ENCODE results near the gene SDK1.
"Not testable (repeated sequence)": the region's sequence is repeated elsewhere in the genome, so short reads cannot be mapped to it uniquely, and the experiment has no call there.

The SDK1 gene

DNA sequence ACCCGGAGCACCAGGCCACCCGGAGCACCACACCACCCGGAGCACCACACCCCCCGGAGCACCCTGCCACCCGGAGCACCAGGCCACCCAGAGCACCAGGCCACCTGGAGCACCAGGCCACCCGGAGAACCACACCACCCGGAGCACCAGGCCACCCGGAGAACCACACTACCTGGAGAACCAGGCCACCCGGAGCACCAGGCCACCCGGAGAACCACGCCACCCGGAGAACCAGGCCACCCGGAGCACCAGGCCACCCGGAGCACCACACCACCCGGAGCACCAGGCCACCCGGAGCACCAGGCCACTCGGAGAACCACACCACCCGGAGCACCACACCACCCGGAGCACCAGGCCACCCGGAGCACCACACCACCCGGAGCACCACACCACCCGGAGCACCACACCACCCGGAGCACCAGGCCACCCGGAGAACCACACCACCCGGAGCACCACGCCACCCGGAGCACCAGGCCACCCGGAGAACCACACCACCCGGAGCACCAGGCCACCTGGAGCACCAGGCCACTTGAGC, 916.1 kb downstream of the SDK1 start:
- not testable (repeated sequence) for DNase-seq

DNA sequence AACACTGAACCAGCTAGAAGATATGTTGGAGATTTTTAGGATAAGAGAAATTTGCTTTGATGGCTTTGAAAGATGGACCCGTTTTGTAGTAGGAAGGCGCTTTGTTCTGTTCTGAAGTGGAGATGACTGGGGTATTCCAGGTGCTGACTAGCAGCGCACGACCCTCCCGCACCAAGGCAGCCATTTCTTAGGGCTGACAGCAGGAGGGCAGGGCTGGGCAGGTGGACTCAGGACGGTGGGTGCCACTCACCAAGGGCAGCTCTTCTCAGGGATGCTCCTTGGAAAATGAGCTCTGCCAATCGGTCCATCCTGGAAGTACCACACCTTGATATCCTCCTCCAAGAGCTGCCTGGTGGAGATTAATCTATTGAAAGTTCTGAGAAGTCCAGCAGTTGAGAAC, 917.4 kb downstream of the SDK1 start:
- DNase-seq: no peak

GRCh38 chr7:4220011-4220410, 919.0 kb downstream of the SDK1 start:
- DNase-seq: no peak

- DNase-seq: no peak
Observed at GRCh38 chr7:4221043-4221442, 920.0 kb downstream of the SDK1 start.

DNA sequence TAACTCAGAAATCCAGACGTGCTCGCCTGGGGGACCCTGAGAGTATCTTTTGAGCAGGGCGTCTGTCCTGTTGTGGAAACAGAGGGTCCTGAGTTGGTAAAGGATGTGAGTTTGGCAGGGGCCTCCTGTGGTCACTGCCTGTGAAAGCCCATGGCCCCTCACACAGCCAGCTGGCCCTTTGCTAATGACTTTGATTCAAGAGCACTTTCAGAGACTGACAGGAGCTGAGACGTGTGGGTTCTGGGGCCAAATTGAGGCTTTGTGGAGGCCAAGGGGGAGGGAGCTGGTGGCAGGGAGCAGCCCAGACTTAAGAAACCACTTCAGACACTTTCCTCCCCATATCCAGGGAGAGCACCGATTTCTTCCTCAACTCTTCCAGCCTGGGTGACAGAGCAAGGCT, 921.6 kb downstream of the SDK1 start:
- no peak for DNase-seq

- DNase-seq: no peak
Observed at GRCh38 chr7:4225361-4225771, 924.3 kb downstream of the SDK1 start.

DNA sequence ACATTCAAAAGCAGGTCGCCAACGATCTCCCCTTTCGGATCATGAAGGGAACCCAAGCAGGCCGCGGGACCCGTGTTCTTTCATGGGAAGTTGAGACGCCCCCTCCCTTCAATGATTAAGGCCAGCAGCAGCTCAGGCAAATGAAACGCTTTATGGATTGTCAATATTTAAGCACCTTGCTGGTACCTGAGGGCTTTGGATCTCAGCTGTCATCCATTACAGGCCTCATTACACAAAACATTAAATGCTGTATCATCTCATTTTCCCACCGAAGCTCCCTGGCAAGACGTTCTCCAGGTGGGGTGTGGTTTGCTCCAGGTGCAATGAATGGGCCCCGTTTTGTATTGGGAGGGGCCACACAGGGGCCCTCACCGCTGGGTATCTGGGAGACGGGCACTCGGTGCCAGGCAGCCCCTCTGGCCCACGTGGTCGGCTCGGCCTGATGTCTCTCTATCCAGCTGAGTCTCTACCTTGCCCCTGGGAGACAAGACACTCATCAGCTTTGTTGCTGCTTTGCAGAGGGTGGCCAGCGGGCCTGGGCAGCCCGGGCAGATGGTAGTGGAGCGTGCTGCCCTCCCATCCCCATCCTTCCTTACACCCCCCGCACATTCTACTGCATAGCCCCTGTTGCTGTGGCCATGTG, 925.0 kb downstream of the SDK1 start:
- no peak for DNase-seq

DNA sequence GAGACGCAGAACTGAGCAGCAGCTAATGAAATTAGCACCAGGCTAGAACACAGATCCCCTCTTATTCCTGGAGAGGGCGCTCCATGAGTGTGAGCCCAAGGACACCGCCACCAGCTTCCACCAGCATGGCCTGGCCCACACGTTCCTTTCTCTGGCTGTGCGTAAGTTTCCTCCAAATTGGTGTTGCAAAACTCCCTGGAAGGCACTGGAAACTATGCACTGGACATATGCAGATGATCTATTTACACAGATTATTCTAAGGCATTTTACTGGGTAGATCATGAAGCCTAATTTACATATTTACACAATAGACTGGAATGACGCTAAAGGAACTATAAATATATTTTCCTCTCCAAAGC, 925.5 kb downstream of the SDK1 start:
- DNase-seq: no peak

DNA sequence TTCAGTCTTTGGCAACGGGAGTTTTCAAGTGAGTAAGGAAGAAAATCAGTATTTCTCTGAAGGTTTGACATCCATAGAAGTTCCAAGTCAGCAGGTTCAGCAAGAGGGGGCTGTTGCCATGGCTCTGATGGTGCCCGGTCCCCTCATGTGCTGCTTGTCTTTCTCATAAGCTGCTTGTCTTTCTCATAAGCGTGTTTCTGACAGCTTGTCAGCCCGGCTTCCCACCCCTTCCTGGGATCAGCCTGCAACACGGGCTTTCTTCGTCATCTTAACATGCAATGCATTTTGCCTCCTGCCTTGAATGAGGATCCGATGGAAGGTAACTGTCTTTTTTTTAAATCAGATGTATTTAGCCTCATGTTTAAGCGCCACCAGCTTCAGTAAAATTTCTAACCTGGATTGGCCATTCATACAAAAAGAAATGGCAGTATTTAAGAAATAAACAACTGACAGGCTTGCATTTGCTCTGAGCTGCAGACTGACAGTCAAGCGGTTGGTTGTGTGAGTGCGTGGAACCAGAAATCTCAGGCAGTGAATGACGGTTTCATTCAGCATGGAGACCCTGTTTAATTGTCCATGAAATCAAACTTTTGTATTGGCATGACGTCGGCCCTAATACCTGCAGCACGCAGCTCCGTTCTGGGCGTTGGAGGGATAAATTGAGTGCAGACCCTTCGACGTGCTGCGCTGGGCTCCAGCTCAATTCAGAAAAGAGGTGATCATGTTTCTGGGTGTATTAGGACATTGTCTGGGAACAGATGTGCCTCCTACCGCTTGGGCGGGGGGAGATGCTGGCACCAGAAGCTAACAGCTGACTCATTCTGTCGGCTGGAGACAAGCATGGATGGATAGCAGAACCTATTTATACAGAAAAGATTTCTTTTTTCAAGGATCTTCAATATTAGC, 926.3 kb downstream of the SDK1 start:
- no peak for DNase-seq

DNA sequence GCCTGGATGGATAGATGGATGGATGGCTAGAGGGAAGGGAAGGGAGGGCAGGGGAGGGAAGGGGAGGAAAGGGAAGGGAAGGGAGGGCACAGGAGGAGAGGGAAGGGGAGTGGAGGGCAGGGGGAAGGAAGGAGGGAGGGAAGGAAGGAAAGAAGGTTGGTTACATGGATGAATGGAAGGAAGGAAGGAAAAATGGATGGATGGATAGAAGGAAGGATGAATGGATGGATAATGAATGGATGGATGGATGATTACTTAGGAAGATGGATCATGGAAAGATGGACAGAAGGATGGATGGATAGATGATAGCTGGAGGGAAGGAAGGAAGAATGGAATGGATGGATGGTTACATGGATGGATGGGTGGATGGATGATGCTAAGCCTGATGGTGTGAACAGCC, 929.3 kb downstream of the SDK1 start:
- no peak for DNase-seq

GRCh38 chr7:4233146-4233545, 932.1 kb downstream of the SDK1 start:
- no peak for DNase-seq

DNA sequence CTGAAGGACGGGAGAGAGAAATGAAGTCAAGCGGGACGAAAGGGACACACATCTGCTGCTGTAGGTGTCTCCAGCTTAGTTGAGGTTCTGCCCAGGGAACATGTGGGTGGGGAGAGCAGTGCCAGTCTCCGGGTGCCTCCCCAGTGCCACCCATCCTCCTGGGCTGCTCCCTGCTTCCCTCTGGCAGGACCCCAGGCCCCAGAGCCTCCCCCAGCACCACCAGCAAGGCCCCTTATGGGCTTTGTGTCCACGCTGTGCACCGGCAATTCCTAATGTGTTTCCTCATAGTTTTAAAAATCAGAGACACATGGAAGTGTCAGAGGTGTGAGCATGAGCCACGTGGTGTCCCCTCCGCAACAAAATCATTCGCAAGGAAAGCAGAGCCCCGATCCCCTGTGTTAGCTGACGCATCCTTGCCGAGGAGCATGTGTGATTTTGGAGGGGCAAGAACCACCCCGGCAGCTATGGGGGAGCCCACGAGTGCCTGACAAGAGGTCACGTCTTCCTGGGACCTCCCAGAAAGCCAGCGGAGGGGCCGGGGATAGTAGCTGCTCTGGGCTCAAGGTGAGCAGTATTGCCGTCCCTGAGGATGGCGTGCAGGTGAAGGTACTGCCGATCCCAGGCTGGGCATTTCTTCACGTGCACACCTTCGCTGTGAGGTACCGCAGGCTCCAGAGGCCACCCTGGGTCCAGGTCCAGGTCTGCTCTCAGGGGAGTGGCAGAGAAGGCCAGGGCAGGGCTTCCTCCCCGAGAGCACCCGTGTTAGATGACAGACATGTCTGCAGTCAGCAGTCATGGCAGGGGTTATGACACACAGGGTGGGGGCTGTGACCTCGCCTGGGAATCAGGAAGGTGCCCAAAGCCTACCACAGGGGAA, 932.8 kb downstream of the SDK1 start:
- no peak for DNase-seq

DNA sequence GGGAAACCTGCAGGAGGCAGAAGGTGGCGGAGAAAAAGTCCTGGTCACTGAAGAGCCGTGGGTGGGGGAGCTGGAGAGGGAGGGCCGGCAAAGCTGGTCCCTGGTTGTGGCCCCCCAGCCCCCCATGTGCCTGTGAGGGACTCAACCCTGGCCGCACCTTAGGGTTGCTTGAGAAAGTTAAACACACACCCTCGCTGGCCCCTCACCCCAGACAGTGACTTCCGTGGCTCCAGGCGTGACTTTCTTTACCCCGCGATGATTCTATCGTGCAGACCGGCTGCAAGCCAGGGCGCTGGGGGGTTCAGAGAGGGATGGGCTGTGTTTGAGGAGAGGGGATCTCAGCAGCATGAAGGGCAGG, 933.4 kb downstream of the SDK1 start:
- no peak for DNase-seq

GRCh38 chr7:4234886-4235285, 933.8 kb downstream of the SDK1 start:
- DNase-seq: no peak

DNA sequence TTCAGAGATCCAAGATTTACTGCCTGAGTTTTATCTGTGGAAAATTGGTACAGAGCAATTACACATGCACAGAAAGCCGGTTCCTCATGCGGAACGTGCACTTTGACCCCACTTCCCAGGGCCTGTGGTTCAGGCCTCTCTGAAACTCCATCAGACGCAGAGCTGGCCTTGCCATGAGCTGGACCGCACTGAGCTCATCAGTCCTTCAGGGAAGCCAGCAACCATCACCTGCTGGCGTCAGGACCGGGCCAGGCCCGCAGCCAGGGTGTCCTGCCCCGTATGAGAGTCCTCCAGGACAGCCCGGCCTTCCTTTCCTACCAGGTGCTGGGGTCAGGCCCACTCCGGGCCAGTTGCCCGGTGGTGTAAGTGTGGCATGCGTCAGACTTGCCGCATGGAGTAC, 934.5 kb downstream of the SDK1 start:
- DNase-seq: no peak

GRCh38 chr7:4236389-4236788, 935.3 kb downstream of the SDK1 start:
- no peak for DNase-seq

DNA sequence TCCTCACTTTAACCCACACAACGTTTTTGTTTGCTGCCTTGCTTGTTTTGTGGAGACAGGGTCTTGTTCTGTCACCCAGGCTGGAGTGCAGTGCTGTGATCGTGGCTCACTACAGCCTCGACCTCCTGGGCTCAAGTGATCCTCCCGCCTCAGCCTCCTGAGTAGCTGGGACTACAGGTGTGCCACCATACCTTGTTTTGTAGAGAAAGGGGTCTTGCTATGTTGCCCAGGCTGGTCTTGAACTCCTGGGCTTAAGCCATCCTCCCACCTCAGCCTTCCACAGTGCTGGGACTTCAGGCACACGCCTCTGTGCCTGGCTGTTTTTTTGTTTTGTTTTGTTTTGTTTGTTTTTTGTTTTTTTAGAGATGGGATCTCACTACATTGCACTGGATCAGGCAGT, 935.8 kb downstream of the SDK1 start:
- DNase-seq: not testable (repeated sequence)

GRCh38 chr7:4237296-4238235, 936.5 kb downstream of the SDK1 start:
- DNase-seq: no peak

GRCh38 chr7:4238861-4239260, 937.8 kb downstream of the SDK1 start:
- DNase-seq: no peak

DNA sequence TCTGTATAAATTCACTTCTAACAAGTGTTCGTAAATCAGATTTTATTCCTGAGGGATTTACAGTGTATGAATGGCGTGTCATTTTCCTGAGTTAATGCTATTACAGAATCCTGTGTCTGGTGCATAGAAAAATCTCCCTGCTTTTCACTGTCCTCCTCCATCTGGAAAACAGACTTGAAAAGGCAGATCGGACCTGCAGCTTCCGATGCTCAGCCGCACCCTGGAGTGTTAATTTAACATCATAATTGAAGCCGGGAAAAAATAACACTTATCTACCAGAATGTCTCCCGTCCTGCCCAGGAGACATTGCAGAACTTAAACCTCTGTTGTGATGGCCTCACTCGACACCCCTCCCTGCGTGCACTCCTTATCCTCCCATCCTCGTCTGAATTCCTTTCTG, 939.0 kb downstream of the SDK1 start:
- DNase-seq: no peak

GRCh38 chr7:4240520-4241303, 939.7 kb downstream of the SDK1 start:
- DNase-seq: no peak

DNA sequence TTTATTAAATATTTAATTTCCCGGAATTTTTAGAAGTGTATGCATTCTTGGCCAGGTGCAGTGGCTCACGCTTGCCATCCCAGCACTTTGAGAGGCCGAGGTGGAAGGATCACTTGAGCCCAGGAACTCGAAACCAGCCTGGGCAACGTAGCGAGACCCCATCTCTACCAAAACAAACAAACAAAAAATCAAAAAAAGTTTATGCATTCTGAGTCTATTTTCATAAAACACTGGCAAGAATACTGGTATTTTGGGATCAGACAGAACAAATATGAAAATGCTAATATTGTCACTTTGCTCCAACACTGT, 940.2 kb downstream of the SDK1 start:
- no peak for DNase-seq
